HG03045 (cell line): ENCODE measurements around the gene DENND2A.
"Not testable (repeated sequence)": the region's sequence is repeated elsewhere in the genome, so short reads cannot be mapped to it uniquely, and the experiment has no call there.

ENCODE experiments used
- ATAC-seq: cut with Tn5 transposase; IDR thresholded peaks from one replicate; pipeline ENCODE4 v1.9.1; 2021; ENCODE audit warnings: mild to moderate bottlenecking, moderate library complexity; ENCODE audit not compliant: unreplicated experiment

Gene DENND2A

DNA sequence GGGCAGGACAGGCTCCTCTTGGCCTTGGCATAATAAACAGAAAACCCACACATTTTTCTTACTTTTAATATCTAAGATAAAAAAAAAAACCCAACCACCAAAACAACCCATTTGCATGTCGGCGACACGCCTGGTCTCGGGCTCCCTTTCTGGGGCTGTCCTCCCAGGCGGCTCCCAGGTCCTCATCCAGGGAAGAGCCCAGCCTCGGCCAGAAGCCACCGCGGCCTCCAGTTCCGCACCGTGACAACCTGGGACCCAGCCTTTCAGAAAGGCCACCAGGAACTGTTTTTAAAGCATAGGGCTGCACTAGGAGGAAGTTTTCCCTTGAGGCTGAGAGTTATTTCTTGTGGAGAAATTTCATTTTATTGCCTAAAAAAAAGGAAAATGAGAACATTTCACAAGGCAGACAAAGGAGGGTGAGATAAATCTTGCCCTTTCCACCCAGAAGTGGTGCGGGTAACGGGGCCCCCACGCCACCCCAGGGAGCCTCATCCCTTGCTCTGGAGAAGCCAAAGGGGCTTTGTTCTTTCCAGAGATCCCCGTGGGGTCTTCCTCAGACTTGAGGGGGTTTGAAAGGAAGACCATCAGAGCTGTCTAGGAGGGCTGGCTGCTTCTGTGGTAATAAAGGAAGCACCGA lies 122.1 kb downstream of the DENND2A start:
- no peak for ATAC-seq

DNA sequence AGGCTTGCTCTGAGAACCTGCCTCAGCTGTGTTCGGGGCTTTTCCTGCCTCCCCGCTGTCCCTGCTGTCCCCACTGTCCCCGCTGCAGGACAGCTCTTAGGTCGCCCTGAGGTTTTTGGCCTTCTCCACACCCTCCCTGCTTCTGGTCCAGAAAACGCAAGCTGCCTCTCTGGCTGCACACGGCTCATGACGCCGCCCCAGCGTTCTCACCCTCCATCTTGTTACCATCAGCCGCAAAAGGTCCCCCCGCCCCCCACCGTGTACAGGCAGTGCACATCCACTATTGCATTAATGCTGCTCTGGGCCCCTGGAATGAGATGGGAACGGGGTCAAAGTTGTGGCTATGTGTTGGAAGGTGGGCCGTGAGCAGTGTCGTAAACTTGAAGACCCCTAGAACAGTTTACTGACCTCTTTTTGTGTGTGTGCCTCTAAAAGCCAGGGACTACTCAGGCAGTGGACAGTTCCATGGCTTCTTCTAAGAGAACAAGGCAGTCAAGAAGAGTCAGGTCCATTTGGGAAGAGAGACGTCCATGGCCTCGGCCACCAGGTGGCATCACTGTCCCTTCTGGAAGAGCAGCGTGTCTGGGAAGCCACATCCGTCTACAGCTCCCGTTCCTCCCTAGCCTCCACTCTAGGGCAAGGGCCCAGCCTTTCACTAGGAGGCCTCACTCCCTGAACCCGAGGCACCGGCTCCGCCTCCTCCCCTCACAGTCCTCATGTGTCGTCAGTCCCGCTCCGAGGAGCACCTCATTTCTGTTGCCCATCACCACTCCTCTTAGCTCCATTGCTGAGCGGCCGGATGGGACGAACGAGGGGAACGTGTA lies 122.9 kb downstream of the DENND2A start:
- ATAC-seq: no peak

DNA sequence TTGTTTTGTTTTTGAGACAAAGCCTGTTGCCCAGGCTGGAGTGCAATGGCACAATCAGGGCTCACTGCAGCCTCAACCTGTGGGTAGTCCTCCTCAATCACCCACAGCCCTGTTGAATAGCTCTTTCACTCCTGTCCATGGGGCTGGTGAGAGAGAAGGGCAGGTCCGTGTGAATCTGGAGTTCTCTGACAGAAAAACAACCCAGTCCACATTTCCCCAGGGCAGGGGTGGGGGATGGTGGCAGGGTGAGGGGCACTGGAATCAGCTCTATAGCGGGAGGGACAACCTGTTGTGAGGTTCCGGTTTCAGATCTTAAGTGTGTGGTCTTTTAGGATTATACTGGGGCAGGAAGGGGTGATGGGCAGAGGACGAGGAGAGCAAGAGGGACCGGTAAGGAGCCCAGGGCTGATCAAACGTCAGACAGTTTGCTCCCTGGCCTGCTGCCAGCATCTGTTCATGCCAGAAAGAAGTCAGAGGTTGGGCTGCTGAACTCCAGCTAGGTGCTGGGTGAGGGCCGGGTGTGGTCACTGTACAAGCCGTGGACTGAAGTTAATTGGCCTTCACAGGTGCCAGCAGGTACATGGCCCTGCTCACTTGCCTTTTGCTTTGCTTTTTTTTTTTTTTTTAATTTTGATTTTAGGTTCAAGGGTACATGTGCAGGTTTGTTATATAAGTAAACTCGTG lies 128.2 kb downstream of the DENND2A start:
- ATAC-seq: no peak

DNA sequence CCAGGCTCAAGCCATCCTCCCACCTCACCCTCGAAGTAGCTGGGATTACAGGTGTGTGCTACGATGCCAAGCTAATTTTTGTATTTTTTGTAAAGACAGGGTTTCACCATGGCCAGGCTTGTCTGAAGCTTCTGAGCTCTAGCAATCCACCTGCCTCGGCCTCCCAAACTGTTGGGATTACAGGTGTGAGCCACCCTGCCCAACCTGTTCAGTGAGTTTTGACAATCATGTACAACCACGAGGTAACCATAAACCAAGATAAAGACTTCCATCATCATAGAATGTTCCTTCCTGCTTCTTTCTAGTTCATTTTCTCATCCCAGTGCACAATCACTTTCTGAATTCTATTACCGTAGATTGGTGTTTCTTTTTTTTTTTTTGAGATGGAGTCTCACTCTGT lies 130.8 kb downstream of the DENND2A start:
- ATAC-seq: no peak

- ATAC-seq: not testable (repeated sequence)
Observed at GRCh38 chr7:140507556-140507955, 133.1 kb downstream of the DENND2A start.

DNA sequence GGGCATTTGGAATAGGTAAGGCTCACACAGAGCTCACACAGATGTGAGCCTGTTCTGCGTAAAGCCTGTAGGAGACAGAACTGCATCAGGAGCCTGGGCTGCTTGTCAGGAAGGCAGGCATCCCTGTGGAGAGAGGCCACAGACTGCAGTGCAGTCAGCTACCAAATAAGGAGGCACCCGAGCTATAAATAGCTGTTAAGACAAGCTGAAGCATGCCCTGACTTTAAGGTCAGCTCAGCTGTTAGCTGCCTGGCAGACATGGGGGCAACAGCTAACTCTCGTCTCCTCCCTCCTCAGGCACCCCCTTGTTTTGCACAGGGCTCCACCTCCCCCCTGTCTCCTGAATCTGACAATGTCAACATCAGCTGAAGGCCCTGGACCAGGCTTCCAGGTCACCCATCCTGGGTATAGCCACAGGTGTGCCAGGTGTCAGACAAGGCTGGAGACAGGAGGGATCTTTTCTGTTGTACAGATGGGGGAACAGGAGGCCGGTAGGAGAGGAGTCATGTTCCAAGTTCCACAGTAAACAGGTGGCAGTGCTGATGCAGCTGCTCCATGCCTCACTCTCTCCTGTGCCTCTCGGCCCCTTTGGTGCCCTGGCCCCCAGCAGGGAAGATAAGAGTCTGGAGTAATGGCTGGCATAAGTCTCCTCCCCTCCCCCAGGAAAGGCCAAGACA lies 133.7 kb downstream of the DENND2A start:
- ATAC-seq: no peak

- no peak for ATAC-seq
Observed at GRCh38 chr7:140501966-140502365, 138.6 kb downstream of the DENND2A start.

- ATAC-seq: not testable (repeated sequence)
Observed at GRCh38 chr7:140497807-140498206, 142.8 kb downstream of the DENND2A start.

- ATAC-seq: no peak
Observed at GRCh38 chr7:140497241-140497769, 143.3 kb downstream of the DENND2A start.

DNA sequence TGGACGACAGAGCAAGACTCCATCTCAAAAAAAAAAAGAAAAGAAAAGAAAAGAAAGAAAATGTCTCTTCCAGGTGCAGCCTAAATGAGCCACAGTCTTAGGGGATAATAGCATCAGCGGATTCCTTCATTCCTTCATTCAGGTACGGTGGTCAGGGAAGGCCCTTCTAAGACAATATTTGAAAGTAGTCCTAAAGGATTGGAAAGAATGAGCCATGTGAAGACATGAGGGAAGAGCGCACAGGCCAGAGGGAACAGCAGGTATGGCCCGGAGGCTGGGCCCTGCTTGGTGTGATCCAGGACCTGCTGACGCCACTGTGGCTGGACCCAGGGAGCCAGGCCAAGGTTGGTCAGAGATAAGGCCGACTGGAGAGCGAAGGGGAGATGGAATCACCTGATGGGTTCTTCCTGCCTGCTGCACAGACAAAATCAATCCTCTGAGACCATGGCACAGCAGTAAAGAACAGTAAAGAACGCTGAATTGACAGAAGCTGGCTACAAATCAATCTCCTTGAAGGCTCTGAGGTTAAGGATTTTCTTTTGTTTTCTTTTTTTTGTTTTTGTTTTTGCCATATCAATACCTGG lies 145.0 kb downstream of the DENND2A start:
- ATAC-seq: no peak

DNA sequence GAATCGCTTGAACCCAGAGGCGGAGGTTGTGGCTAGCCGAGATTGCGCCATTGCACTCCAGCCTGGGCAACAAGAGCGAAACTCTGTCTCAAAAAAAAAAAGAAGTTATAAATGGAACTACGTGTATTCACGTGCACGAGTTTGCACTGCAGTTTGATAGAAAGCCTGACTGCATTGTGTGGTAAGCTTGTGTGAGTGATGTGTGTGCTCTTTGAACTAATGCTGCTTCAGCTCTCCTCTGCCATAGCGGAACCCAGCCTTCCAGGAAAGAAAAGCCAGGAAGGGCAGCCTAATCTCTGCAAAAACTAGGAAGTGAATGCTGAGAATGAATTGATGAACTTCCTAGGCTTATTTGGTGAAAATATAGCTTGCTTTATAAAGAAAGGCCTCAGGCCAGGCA lies 145.7 kb downstream of the DENND2A start:
- ATAC-seq: no peak

GRCh38 chr7:140489026-140489359 lies 151.6 kb downstream of the DENND2A start:
- no peak for ATAC-seq

DNA sequence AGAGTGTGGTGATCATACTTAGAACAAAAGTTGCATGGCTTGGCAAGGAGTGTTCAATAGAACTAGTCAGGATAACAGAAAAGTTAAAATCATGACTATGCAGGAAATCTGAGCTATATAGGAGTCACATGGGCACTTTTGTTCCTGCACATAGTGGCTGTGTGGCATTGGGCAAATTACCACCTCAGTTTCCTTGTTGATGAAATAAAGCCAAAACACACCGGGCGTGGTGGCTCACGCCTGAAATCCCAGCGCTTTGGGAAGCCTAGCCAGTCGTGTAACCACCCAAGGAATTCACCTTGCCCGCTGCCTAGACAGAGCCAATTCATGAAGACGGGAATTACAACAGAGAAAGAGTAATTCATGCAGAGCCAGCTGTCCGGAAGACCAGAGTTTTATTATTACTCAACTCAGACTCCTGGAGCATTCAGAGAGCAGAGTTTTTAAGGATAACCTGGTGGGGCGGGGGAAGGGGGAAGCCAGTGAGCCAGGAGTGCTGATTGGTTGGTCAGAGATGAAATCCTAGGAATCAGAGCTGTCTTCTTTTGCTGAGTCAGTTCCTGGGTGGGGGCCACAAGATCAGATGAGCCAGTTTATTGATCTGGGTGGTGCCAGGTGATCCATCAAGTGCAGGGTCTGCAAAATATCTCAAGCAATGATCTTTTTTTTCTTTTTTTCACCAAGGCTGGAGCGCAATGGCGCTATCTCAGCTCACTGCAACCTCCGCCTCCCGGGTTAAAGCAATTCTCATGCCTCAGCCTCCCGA lies 154.9 kb downstream of the DENND2A start:
- no peak for ATAC-seq

DNA sequence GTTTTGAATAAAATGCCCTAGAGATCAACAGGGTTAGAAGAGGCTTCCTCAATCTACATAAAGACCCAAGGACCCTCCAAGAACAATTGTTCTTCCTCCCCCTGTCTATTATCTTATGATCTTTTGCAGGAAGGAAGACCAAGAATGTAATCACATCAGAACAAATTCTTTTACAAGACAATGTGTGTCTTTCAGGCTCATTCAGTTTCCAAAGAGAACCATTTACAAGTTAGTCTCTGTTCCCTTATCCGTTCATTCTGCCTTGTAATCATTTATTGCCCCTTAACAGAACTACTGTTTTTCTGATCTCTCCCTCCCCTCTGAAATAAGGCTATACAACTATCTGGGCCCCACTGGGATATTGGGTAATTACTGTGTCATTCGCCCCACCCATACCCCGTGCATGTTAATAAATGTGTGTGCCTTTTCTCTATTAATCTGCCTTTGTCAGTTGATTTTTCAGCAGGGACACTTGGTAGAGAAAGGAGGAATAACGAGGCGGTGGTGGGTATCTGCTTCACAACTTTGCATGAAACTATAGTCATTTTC lies 155.6 kb downstream of the DENND2A start:
- ATAC-seq: no peak

GRCh38 chr7:140484479-140484878 lies 156.1 kb downstream of the DENND2A start:
- no peak for ATAC-seq

DNA sequence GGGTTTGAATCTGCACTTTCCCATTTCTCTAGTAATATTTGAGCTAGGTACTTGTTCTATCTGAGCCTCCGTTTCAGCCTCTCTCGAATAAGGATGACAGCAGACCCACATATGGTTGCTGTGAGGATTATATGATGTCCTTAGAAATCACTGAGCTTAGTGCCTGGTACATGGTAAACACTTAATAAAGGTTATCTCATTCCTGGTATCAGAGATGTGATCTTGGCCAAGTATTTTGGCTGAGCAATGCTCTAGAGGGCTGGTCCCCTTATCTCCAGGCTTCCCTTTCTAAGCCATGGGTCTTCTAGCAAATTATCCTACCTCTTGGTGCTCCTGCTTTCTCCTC lies 160.9 kb downstream of the DENND2A start:
- no peak for ATAC-seq

DNA sequence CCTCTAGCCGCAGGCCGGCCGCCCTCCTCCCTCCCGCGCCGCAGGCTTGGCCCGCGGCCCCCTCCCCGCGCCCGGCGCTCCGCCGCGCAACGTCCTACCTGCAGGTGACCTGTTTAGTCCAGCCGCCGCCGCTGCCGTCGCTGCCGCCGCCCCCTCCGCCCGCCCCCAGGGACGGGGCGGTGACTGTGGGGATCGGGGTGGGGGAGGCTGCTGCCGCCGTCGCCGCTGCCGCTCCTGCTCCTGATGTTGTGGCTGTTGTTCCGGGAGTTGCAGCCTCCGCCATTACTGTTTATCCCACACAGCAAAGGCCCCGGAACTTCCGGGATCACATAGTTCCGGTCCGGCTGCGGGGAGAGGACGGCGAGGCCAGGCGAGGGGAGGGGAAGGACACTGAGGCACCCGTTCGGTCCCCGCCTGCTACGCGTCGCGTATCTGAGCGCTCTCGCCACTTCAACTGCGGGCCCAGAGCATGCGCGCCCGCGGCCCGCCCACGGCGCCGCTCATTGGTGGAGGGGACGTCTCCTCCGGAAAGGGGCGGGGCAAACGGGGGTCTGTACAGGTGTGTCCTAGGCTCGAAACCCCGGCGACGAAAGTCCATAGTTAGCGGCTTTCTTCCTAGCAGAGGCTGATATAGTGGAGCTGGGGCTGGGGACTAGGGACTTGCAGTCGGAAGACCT lies 161.4 kb downstream of the DENND2A start, which contains the start of gene MKRN1:
Gene MKRN1 (minus strand): TSS at position 444 of the 677 bp plus-strand sequence. CDS start 161 bp downstream, at position 283.
- peak; percentile 96 for ATAC-seq

DNA sequence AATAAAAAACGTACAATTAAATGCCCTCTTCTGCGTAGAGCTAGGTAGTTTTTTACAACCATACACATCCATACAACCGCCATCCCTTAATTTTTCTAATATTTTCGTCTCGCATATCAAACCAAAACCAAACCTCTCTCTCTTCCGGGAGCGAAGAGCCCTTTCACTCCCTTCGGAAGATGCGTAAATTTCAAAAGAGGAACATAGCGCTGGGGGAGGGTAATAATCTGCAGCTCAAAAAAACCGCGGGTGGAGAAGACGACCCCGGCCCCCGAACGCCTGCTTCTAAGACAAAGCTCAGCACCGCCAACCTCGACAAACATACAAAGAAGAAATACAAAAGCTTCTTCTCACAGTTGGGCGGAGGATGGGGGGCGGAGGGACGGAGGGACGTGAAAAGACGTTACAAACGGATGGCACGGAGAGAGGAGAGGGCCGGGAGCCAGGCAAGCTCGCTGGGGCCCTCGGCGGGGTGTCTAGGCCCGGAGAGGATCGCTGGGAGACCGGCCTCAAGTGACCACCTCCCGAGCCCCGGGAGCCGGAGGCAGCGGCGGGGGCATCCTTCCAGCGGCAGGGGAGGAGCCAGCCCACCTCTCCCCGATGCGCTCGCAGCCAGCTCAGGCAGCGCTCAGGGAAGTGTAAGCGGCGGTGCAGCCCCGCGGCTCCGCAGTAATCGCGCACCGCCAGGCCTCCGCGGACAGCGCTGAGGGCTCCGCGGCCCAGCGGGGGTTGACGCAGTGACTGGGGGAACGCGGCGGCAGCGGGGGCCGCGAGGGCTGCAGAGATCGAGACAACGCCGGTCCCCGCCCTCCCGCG lies 162.2 kb downstream of the DENND2A start:
- peak; percentile 28 for ATAC-seq
